Activated T-cell treated with anti-CD3 and anti-CD28 coated beads, Interleukin-2, amount 50 U/mL, for 4 hours (primary cell): ENCODE data around the gene PER2. TPM values are rescaled to one million over a fixed set of nuclear protein-coding genes. Genes with fewer than 3 reads are reported as not detected.
A peak's percentile ranks its signal among the peaks of the same experiment; 100 is the strongest.
"Not testable (repeated sequence)": the region's sequence is repeated elsewhere in the genome, so short reads cannot be mapped to it uniquely, and the experiment has no call there.

Source experiments
- ATAC-seq, 2 donors: fragments of 200-7000 bp; cut with Tn5 transposase; one replicate each; pipeline ENCODE4 v1.10.0; 2021
- DNase-seq: peaks from one replicate; pipeline ENCODE4 v3.0.0-alpha.2; 2020
- H3K27me3 Mint-ChIP-seq: one replicate; pipeline ENCODE4 v1.8.0; 2021; ENCODE audit warnings: low read depth, mixed read lengths
- H3K36me3 Mint-ChIP-seq: one replicate; pipeline ENCODE4 v1.8.0; 2022; ENCODE audit warnings: mixed read lengths; ENCODE audit not compliant: insufficient read depth
- H3K4me1 Mint-ChIP-seq: one replicate; pipeline ENCODE4 v1.8.0; 2021; ENCODE audit warnings: low read depth, mixed read lengths
- H3K4me3 Mint-ChIP-seq: one replicate; pipeline ENCODE4 v1.8.0; 2021; ENCODE audit warnings: mild to moderate bottlenecking, moderate library complexity, mixed read lengths
- H3K9me3 Mint-ChIP-seq: one replicate; pipeline ENCODE4 v1.8.0; 2021; ENCODE audit warnings: mixed read lengths
- total RNA-seq, 3 donors: library from RNA; stranded (reverse); gene quantifications; one replicate each; pipeline ENCODE4 v1.2.1, GENCODE V29; 2021

Gene PER2
- total RNA-seq, 3 donors from 2014 or later, result 22.8 to 25.4 (median 24.6) TPM

DNA sequence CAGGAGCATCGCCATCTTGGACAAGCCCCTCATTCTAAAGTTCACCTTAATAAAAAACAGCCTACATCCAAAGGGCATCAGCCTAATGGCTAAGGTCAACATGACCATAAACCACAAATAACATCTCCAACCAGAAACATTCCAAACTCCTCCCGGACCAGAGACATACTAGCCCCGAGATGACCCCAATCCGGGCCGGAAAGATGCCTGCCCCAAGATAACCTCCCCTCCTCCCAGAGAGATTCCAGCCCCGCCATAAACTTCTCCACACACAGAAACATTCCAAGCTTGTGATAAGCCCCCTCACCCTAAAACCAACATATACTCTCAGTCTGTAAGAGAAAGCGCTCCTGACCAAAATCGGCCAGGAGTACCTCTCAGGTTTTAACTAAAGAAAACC, 16.7 kb downstream of the PER2 start:
- not testable (repeated sequence) for H3K4me3 Mint-ChIP-seq, H3K4me1 Mint-ChIP-seq, ATAC-seq, H3K9me3 Mint-ChIP-seq, H3K27me3 Mint-ChIP-seq, DNase-seq
- H3K36me3 Mint-ChIP-seq, result peaks cover 41% of the 10 kb centered on the region

DNA sequence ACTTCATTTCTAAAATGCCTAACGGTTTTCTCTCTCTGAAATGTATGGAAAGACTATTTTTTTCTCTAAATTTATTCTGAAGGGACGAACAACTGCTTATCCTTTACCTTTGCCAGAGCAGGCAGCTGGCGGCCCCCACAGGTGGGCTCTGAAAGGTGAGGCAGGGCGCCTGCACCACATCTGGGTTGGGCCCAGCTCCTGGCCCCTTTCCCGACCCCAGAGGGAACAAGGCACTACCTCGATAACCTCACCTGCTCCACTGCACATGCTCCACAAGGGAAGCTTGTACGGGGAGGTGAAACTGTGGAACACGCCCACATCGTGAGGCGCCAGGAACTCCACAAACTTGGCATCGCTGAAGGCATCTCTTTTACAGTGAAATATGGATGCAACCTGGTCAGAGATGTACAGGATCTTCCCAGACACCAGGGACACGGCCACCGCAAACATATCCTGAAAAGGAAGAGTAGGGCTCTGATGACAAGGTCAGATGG, 17.3 kb downstream of the PER2 start:
- Mint-ChIP-seq H3K36me3 (peaks cover 36% of the 10 kb centered on the region), H3K9me3 (no peaks in the 10 kb centered on the region), H3K27me3 (no peaks in the 10 kb centered on the region), H3K4me1 (no peaks in the 10 kb centered on the region), H3K4me3 (no peak overlapping the region)
- ATAC-seq, result no peak
- DNase-seq, result no peak

DNA sequence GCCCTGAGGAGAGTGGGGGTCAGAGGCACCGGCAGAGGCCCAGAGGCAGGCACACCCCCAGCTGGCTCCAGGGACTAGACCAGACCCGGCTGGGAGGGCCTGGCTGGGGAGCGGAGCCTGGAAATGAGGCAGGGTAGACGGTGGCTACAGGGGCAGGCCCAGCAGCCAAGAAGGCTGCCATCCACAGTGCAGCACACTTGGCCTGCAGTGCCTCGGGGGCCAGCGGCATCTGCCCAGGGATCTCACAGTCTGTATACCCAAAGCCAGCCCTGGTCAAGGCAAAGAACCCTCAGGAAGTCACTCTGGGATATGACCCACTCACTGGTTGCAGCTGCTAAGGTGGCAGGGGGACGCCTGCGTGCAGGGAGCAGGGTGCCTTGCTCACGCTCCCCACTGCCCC, 17.8 kb downstream of the PER2 start:
- H3K4me3 Mint-ChIP-seq, result no peak overlapping the region
- H3K27me3 Mint-ChIP-seq, result no peaks in the 10 kb centered on the region
- no peaks in the 10 kb centered on the region for H3K4me1 Mint-ChIP-seq
- no peak for DNase-seq
- peaks cover 35% of the 10 kb centered on the region for H3K36me3 Mint-ChIP-seq
- no peak for ATAC-seq
- H3K9me3 Mint-ChIP-seq, result no peaks in the 10 kb centered on the region

DNA sequence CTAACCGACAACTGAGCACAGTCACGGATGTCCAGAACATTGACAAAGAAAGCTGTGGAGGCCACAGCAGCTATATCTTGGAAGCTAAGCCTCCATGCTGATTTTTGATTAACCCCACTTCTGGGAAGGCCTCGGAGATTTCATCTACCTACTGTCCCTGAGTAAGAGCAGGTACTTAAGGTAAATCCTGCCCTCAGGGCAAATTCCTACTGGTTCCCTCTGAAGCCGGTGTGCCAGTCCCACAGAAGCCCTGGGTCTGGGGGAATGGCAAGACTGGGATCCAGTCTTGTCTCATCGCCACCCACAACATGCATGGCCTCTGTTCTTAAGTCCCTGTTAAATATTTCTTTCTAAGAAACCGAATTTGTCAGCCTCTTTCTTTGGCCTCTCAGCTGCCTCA, 18.7 kb downstream of the PER2 start:
- Mint-ChIP-seq H3K36me3 (peaks cover 31% of the 10 kb centered on the region), H3K27me3 (no peaks in the 10 kb centered on the region), H3K9me3 (no peaks in the 10 kb centered on the region), H3K4me3 (no peak overlapping the region), H3K4me1 (no peaks in the 10 kb centered on the region)
- no peak for ATAC-seq
- no peak for DNase-seq

DNA sequence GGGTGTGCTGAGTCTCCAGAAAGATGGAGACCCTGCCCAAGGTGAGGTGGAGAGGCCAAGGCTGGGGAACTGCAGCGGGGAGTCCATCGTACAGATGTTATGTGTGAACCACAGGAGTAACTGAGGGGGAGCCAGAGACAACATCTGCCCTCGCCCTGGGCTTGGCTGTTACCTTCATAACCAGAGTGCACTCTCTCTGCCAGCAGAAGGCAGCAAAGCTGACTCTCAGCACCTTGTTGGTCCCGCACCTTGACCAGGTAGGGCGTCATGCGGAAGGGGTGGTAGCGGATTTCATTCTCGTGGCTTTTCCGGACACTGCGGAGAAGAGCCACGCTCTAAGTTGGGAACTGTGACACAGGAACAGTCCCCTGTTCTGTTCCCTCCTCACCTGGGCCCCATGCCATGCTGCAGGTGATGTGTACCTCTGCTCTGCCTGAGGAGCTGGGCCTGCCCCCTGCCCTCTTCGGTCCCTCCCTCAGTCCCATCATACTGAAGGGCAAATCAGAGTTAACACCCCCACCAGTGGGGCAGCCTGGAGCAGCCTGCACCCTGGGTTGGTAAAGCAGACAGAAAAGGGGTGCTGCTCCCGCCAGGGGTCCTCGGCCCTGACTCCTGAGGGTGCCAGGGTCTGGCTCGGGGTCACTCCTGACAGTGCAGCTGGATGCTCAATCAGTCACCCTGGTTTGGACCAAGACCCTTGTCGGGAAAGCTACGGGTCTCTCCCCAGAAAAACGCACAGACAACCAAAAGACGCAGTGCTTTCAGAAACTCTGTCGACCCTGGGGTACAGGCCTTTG, 20.3 kb downstream of the PER2 start:
- peaks cover 5% of the 10 kb centered on the region for H3K4me1 Mint-ChIP-seq

DNA sequence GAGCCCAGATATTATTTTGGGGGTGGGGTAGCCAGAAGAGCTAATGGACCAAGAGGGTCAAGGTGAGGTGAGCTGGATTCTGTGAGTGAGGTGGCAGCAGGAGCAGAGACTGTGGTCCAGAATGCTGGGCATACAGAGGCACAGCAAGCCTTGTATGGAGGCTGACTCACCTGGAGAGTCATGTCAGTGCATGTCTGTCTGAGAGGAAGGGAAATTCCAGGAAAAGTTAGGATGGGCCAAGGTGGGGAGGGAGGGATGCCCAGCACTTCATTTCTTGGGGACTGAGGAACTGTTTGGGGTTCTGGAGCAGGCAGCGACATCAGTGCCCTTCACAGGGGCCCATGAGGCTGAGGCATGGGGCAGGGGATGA, 21.1 kb downstream of the PER2 start:
- no peak for ATAC-seq
- no peak for DNase-seq
- H3K4me3 Mint-ChIP-seq, result no peak overlapping the region
- H3K4me1 Mint-ChIP-seq, result peaks cover 5% of the 10 kb centered on the region
- no peaks in the 10 kb centered on the region for H3K9me3 Mint-ChIP-seq
- H3K36me3 Mint-ChIP-seq, result peaks cover 21% of the 10 kb centered on the region
- no peaks in the 10 kb centered on the region for H3K27me3 Mint-ChIP-seq

More for the DNA sequence above, 20.3 kb downstream of the PER2 start:
- Mint-ChIP-seq H3K9me3 (no peaks in the 10 kb centered on the region), H3K4me3 (no peak overlapping the region), H3K27me3 (no peaks in the 10 kb centered on the region), H3K36me3 (peaks cover 26% of the 10 kb centered on the region)
- no peak for DNase-seq
- ATAC-seq, result no peak

DNA sequence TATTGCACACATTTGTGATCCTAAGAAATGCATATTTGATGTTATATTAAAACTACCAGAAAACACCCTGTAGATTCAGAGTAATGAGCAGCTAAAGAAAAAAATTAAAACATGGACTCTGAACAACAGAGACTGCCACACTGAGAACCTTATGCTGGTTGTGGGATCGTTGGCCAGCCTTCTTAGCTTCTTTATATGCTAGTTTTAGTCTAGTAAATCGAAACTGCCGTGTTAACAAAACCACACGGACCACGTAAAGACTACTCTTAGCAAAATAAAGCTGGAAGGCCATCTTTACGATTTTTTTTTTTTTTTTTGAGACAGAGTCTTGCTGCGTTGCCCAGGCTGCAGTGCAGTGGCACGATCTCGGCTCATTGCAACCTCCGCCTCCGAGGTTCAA, 22.8 kb downstream of the PER2 start:
- no peaks in the 10 kb centered on the region for H3K9me3 Mint-ChIP-seq

DNA sequence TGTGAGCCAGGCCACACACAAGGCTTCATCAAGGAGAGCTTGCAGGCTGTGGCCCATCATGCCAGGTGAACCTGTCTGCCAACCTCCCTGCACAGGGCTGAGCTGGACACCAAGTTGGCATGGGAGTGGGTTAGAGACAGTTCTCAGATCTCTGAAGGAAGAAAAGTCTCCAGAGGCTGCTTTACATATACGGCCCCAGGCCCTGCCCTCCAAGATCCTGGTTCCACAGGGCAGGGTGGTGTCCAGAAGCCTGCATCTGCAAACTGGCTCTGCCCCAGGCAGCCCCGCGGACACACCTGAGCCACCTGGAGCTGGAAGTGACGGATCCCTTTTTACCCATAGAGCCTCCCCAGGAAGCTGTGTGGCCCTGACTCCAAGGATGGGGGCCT, 24.3 kb downstream of the PER2 start:
- H3K36me3 Mint-ChIP-seq, result peaks cover 26% of the 10 kb centered on the region
- no peak for DNase-seq
- no peak overlapping the region for H3K4me3 Mint-ChIP-seq
- peaks cover 5% of the 10 kb centered on the region for H3K4me1 Mint-ChIP-seq
- no peaks in the 10 kb centered on the region for H3K27me3 Mint-ChIP-seq
- H3K9me3 Mint-ChIP-seq, result no peaks in the 10 kb centered on the region
- ATAC-seq, result no peak

More for the DNA sequence above, 22.8 kb downstream of the PER2 start:
- no peak overlapping the region for H3K4me3 Mint-ChIP-seq
- DNase-seq (no peak), ATAC-seq (no peak)
- H3K4me1 Mint-ChIP-seq, result peaks cover 5% of the 10 kb centered on the region
- peaks cover 19% of the 10 kb centered on the region for H3K36me3 Mint-ChIP-seq
- H3K27me3 Mint-ChIP-seq, result no peaks in the 10 kb centered on the region

DNA sequence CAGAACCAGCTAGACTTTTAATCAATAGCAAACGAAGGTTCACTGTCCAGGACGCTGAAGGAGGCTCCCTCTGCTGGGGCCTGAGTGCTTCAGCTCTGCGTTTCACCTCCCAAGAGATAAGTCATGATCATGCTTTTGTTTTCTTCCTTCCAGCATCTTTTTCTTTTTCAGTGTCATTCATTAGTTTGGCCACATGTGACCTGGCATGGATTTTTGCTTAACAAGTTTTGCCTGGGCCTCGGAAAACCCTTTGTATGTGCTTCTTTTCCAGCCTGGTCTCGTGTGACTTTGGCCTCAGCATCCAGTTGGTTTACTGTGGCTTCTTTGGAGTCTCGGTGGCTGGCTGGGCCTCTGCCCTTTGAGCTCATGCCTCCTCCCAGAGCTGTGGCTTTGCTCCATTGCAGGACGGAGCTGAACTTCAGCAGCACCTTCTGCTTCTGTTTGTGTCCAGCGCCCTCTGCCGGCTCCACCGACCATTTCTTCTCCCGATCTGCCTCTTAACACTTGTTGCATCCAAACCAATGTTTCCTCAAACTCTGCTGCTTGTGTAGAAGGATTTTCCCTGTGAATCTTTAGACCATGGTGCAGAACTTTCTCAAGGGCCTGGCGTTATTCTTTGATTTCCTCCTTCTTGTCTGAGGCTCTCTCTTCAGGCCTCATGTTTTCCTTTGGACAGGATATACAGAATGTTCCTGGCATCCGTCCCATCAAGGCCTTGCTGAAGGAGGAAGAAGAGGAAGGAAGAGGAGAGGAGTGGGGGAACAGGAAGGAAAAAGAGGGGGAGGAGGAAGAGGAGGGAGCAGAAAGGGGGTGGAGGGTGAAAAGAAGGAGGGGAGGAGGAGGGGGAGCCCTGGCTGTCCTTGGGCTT, 25.0 kb downstream of the PER2 start:
- Mint-ChIP-seq H3K36me3 (peaks cover 28% of the 10 kb centered on the region), H3K4me1 (peaks cover 5% of the 10 kb centered on the region), H3K4me3 (no peak overlapping the region), H3K9me3 (no peaks in the 10 kb centered on the region), H3K27me3 (no peaks in the 10 kb centered on the region)
- ATAC-seq (peak; percentile 68 to 71), DNase-seq (peak; percentile 67)

DNA sequence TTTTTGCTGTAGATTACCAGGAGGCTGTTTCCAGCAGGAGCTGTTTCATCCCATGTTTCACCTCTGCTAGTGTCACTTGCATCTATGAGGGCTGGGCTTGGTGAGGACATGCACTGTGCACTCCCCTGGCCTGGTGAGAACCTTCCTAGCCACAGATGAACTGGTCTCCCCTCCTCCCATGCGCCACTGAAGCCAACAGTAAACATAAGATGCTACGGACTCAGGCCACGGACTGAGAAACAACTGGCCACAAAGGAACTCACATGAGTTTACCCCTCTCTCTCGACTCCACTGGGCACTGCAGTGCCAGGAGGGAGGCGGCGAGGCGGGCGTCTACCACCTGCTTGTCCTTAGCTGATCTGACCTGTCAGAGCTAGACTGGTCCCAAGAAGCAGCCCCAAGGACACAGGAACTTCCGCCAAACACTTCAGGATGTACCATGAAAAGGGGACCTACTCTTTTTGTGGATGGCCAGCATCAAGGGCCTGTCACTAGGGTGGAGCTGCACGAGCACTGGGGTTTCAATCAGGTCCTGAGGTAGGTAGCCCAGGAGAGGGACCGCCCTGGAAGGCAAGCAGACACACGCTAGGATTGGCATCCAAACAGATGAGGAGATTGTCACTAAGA, 25.8 kb downstream of the PER2 start:
- Mint-ChIP-seq H3K36me3 (peaks cover 27% of the 10 kb centered on the region), H3K4me3 (no peak overlapping the region), H3K4me1 (peaks cover 5% of the 10 kb centered on the region), H3K27me3 (no peaks in the 10 kb centered on the region), H3K9me3 (no peaks in the 10 kb centered on the region)
- ATAC-seq, result no peak
- no peak for DNase-seq

DNA sequence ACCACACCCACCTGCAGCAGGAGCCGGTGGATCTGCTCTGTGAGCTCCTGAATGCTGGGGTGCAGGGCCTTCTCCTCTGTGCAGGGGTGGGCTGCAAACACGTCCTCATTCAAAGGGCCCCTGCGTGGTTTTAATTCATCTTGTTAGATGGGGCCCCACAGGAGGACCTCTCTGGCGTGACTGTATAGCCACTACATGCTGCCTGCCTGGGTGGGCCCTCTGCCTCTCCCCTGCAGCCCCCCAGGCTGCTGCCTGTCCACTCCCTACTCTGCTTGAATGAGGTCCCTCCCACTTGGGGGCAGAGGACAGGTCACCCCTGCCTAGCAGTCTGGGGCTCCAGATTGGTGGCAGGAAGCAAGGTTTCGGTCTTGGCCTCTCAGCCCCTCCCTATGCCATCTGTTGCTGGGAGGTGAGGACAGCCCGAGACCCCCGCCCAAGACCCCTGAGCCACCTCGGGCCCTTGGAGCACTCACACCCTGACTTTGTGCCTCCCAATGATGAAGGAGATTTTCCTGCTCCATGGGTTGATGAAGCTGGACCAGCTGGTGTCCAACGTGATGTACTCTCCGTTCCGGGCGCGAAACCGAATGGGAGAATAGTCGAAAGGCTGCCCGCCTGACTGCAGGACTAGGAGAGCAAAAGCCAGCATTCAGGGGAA, 26.6 kb downstream of the PER2 start:
- Mint-ChIP-seq H3K36me3 (peaks cover 20% of the 10 kb centered on the region), H3K9me3 (no peaks in the 10 kb centered on the region), H3K4me1 (peaks cover 5% of the 10 kb centered on the region), H3K27me3 (no peaks in the 10 kb centered on the region), H3K4me3 (no peak overlapping the region)
- ATAC-seq (no peak), DNase-seq (no peak)

DNA sequence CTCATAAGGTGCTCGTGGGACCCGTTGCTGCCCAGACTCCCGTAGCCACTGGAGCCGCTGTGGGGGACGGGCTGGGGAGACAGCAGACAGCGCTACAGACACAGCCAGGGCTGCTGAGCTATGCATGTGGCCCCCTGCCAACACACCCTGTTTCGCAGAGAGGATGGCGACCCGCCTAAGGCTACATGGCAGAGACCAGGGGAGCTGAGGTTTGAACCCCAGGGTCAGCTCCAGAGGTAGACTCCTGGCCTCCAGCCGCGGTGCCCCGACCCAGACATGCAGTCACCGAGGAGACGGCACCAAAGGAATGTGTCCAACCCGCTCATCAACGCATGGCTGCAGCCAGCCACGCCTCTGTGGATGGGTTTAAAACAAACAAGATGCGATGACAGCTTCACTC, 27.5 kb downstream of the PER2 start:
- DNase-seq (no peak), ATAC-seq (no peak)
- Mint-ChIP-seq H3K9me3 (no peaks in the 10 kb centered on the region), H3K4me1 (peaks cover 5% of the 10 kb centered on the region), H3K4me3 (no peak overlapping the region), H3K27me3 (no peaks in the 10 kb centered on the region), H3K36me3 (peaks cover 21% of the 10 kb centered on the region)

DNA sequence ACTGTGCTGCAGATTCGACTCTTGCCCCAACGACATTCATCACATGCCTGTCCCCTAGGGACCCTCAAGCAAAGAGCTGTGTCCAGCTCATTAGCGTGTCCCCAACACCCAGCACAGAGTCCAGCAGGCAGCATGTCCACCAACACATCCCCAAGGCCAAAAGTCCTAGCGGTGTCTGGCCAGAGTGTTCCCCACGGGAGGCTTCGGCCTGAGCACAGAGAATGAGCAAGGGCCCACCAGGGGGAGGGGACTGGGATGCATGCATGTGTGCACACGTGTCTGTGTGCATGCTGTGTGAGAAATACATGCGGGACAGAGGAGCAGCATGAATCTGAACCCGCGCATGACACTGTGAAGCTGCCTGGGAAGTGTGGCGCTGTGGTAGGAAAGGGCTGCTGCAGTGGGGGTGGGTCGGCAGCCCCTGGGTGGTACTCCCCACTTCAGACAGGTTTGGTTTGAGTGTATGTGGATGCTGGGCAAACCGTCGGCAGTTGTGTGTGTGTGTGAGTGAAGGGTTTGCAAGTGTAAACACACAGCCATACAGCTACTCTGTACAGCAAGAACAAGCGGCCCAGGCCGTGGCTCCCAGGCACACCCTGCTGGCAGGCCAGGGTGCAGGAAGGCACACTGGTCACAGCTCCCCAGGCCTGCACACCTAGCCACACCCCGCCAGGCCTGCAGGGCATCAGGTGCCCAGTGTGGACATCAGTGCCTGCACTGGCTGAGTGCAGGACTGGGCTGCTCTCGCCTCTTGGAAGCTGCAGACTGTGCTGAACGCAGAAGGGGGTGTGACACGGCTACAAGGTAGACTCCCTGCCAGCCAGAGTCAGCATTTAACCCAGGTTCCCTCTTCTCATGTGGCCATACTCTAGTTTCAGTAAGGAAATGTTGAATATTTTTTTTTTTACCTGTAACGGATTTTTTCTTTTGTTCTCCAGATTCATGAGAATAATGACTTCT, 29.1 kb downstream of the PER2 start:
- Mint-ChIP-seq H3K4me1 (peaks cover 5% of the 10 kb centered on the region), H3K27me3 (no peaks in the 10 kb centered on the region), H3K36me3 (peaks cover 28% of the 10 kb centered on the region), H3K4me3 (no peak overlapping the region), H3K9me3 (no peaks in the 10 kb centered on the region)
- ATAC-seq (no peak), DNase-seq (no peak)
